Dedifferentiated amniotic fluid mesenchymal stem cell (primary cell): ENCODE data around the gene GYPE.
"Not testable (repeated sequence)": the region's sequence is repeated elsewhere in the genome, so short reads cannot be mapped to it uniquely, and the experiment has no call there.

ENCODE experiments used
- DNase-seq: peaks from one replicate; pipeline ENCODE4 v3.0.0-alpha.2; 2016; ENCODE audit errors: extremely low spot score

The GYPE gene

DNA sequence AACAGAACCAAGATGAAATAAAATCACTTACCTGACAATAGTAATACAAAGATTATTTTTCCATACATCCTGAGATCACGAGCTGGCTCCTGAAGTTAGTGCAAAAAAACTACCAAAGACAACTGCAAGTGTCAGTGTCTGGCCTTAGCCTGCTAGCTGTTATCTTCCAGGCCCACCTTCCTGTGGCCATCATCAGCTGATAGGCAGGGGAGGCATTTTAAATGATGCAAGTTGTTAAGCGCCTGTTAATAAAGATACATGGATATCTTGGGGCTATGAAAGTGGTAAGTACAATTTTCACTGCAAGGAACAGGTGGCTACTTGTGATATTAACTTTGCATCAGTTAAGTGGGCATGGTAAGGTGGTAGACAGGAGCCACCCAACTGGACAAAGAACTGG is at the start of gene GYPE:
GYPE (minus strand) TSS at position 120 of the 400 bp plus-strand sequence; CDS start at position 68, 52 bp downstream.
- not testable (repeated sequence) for DNase-seq

DNA sequence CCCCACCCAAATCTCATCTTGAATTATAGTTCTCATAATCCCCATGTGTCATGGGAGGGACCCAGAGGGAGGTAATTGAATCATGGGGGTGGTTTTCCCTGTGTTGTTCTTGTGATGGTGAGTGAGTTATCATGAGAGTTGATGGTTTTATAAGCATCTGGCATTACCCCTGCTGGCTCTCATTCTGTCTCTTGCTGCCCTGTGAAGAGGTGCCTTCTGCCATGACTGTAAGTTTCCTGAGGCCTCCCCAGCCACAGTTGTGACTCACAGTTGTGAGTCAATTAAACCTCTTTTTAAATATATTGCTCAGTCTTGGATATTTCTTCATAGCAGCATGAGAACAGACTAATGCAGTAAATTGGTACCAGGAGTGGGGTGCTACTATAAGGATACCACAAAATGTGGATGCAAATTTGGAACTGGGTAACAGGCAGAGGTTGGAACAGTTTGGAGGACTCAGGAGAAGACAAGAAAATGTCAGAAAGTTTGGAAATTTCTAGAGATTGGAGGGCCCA is 46.2 kb upstream of the GYPE start:
- DNase-seq: not testable (repeated sequence)

- not testable (repeated sequence) for DNase-seq
Observed at GRCh38 chr4:143950967-143951366, 45.6 kb upstream of the GYPE start.

DNA sequence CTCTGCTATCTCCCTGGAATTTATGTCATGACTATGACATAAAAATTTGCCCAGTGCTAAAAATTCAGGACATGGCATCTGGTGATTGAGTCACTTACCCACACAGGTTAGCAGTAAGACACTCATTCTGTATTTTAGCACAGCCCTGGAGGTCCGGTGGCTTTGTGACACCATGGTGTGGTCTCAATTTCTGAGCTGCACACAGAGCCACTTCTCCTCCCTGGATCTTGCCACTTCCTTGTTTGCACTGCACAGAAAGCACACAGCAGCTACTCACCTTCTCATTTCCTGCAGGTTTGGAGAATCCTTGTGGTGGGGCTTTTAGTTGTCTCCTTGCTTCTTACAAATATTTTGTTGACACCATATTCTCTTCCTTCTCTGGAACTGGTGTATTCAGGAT is 44.8 kb upstream of the GYPE start:
- DNase-seq: not testable (repeated sequence)

- not testable (repeated sequence) for DNase-seq
Observed at GRCh38 chr4:143947493-143947892, 42.1 kb upstream of the GYPE start.

DNA sequence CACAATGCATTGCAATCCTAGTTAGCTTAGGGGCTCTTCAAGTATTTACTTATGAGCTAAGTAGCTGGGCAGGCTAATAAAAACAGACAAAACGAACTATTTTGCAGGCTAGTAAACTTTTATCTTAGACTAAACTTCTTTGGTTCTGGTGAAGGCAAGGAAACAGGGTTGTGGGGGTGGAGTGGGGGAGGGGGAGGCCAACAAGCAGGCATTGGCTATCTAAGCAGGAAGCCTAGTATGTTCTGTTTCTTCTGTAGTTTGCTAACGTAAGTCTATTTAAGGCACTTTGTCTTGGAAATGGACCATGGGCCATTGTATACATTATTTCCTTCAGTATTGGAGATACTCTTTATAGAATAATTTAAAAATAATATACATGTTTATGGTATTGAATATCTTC is 35.3 kb upstream of the GYPE start:
- DNase-seq: not testable (repeated sequence)

DNA sequence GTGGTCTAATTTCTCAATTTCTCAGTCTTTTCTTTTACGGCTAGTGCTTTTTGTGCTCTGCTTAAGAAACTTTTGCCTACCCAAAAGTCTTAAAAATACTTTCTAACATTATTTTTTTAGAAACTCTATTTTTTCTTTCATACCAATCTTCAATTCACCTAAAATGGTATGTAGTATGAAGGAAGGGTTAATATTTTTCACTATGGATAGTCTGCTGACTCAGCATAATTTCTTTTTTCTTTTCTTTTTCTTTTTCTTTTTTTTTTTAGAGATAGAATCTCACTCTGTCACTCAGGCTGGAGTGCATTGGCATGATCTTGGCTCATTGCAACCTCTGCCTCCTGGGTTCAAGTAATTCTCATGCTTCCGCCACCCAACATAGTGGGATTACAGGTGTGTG is 34.2 kb upstream of the GYPE start:
- DNase-seq: no peak

- DNase-seq: not testable (repeated sequence)
Observed at GRCh38 chr4:143938890-143939289, 33.5 kb upstream of the GYPE start.

GRCh38 chr4:143921181-143921580 is 15.8 kb upstream of the GYPE start:
- DNase-seq: no peak

DNA sequence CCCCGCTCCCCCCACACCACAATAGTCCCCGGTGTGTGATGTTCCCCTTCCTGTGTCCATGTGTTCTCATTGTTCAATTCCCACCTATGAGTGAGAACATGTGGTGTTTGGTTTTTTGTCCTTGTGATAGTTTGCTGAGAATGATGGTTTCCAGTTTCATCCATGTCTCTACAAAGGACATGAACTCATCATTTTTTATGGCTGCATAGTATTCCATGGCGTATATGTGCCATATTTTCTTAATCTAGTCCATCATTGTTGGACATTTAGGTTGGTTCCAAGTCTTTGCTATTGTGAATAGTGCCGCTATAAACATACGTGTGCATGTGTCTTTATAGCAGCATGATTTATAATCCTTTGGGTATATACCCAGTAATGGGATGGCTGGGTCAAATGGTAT is 11.1 kb upstream of the GYPE start:
- not testable (repeated sequence) for DNase-seq

- DNase-seq: not testable (repeated sequence)
Observed at GRCh38 chr4:143912478-143912877, 7.1 kb upstream of the GYPE start.

DNA sequence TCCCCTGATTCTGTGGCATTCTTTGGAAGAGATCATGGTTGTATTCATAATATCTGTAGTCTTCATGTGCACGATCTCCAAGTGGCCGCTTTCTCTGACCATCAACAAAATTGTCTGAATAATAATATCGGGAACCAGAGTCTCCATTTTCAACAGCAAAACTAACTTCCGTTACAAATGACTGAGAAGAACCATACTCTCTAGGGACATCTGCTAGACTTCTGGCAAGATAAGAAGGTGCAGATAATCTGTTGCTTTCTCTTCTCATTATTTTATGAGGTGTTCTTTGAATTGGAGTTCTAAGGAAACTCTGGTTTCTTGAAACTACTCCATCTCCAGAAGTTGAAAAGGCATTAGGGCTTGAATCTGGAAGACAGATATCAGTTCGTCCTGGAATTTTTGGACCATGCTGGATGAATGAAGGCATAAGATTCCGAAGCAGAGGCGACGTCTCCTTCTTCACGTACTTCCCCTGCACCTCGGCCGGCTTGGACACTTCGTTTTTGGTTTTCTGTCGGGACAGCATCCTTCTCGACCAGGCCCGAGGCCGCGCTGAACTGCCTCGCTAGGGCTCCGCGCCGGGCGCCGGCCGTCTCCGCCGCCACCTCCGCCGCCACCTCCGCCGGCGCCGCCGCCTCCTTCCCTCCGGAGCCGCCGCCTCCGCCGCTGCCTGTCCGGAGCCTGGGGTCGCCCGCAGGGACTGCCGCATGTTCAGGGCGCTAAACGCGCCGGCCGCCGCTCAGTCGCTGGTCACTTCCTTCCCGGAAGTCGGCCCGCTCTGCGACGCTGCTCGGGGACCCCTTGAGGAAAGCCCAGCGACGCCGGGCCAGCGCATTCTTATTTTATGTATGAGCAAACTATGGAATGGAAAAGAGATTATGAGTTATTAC is 6.4 kb upstream of the GYPE start:
- not testable (repeated sequence) for DNase-seq

DNA sequence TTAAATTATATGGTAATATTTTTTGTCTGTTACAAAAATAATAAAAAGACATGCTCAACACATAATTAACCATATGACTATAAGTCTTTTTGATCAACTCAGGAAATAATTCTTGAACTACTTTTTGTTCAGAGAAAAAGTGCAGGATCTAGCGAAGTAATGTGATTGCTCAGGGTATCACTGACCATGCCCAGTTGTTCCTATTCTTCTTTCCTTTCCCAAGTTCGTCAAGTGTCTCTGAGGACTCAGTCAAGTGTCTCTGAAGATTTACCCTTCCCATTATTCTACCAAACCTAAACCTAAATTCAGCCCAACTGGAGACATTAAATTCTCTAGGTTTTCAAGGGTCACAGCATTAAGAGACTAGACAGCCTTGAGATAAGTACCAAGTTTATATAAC is 5.5 kb upstream of the GYPE start:
- not testable (repeated sequence) for DNase-seq

GRCh38 chr4:143907811-143908210 is 2.5 kb upstream of the GYPE start:
- DNase-seq: not testable (repeated sequence)

DNA sequence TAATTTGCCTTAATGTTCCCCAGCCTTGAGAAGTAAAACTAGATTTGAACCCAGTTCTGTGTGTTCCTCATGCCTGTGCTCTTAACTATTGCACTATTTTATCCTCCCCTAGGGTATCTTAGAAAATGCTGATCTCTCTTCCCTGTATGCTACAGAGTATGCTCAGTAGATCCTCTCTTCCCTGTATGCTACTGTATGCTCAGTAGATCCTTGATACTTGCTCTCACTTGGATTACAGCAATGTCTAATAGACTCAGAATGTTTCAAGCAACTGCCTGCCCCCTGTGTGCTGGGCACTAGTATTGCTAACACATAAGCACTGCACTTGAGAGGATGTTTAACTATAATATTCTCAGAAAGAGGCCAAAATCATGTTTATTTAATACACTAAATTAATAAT is 928 bp downstream of the GYPE start:
- not testable (repeated sequence) for DNase-seq

DNA sequence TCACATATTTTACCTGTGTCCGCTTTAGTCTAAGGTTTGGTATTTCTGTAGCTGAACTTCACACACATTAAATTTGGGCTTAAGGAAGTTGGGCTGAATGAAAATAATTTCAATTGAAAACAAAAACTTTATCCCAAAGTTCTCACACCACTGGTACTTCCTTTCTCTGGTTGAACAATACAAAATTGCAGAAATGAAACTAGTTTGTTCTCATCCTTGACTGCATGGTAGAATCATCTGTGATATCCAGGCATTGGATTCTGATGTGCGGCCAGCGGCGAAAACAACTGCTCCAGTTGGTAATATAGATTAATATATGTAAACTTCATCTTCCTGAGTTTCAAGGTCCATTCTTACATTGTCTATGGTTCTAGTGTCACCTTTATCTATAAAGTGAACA is 15.0 kb downstream of the GYPE start:
- not testable (repeated sequence) for DNase-seq

DNA sequence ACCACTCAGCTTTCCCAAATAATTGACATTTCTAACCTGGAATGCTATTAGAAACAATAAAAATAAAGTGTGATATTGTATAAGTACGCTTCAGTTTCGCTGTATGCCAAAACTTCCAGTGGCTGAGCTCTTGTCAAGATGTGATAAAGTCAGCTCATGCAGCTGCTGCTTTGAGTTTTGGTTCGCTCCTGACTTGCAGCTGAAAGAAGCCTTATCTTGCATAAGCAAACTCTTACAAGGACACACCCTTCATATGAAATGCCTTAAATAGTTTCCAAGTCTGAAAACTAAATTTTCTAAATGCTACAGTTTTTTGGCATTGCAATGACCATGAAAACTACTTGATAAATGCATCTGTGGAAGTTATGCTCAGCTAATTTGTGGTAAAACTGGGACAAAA is 17.2 kb downstream of the GYPE start:
- not testable (repeated sequence) for DNase-seq

- DNase-seq: not testable (repeated sequence)
Observed at GRCh38 chr4:143884965-143885364, 20.4 kb downstream of the GYPE start.

- no peak for DNase-seq
Observed at GRCh38 chr4:143883529-143883928, 21.8 kb downstream of the GYPE start.

- no peak for DNase-seq
Observed at GRCh38 chr4:143882892-143883291, 22.5 kb downstream of the GYPE start.

DNA sequence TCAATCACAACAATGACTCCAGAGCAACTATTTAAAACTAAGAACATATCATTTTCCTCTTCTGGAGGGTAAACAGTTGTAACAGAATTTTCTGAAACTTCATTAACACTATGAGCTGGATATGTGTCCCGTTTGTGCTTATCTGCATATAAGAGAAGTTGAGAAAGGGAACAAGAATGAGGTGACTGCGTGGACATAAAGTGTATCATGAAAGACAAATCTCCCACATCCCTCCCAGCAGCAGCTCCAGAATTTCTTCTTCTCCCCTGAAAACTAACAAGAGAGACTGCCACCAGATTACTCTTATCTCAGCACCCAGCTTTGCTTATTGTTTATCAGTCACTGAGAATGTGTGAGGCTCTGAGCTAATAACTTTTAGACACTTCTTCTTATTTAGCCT is 25.8 kb downstream of the GYPE start:
- DNase-seq: not testable (repeated sequence)

GRCh38 chr4:143875357-143875756 is 30.0 kb downstream of the GYPE start:
- DNase-seq: not testable (repeated sequence)
